Measurements from ENCODE around the gene ARF4. TPM values are rescaled to one million over a fixed set of nuclear protein-coding genes. Genes with fewer than 3 reads are reported as not detected.
"Not testable (repeated sequence)": the region's sequence is repeated elsewhere in the genome, so short reads cannot be mapped to it uniquely, and the experiment has no call there.

Gene ARF4
- total RNA-seq, 1 donor from 2014 or later: 165 TPM

GRCh38 chr3:57624801-57625200, 27.7 kb upstream of the ARF4 start:
- no peak for DNase-seq (ENCODE audit: low spot score in 2 of 2, unreplicated experiment in 2 of 2)
- H3K27me3 Mint-ChIP-seq (ENCODE audit: low read depth): no peaks in the 10 kb centered on the region

DNA sequence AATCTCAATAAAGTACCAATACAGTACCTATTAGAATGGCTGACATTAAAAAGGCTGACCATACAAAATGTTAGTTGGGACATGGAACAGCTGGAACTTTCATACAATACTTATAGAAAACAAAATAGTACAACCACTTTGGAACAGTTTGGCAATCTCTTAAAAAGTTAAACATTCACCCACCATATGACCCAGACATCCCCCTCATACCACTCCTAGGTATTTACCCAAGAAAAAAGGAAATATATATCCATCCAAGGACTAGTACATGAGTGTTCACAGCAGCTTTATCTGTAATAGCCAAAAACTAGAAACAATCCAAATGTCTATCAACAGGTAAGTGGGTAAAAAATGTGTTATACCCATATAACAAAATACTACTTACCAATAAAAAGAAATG, 25.2 kb upstream of the ARF4 start:
- Mint-ChIP-seq H3K4me3 (no peak overlapping the region), H3K27ac (no peak overlapping the region), H3K27me3 (ENCODE audit: low read depth) (no peaks in the 10 kb centered on the region), H3K4me1 (no peaks in the 10 kb centered on the region), H3K9me3 (no peaks in the 10 kb centered on the region), H3K36me3 (peaks cover 32% of the 10 kb centered on the region)
- no peak for DNase-seq (ENCODE audit: low spot score in 2 of 2, unreplicated experiment in 2 of 2)
- TF ChIP-seq CTCF (IDR thresholded peaks at IDR 0.05; ENCODE audit: unreplicated experiment): no peak

More at GRCh38 chr3:57624801-57625200, 27.7 kb upstream of the ARF4 start:
- Mint-ChIP-seq H3K36me3 (peaks cover 37% of the 10 kb centered on the region), H3K27ac (no peak overlapping the region), H3K4me3 (no peak overlapping the region), H3K9me3 (no peaks in the 10 kb centered on the region), H3K4me1 (no peaks in the 10 kb centered on the region)
- TF ChIP-seq CTCF (IDR thresholded peaks at IDR 0.05; ENCODE audit: unreplicated experiment): no peak

DNA sequence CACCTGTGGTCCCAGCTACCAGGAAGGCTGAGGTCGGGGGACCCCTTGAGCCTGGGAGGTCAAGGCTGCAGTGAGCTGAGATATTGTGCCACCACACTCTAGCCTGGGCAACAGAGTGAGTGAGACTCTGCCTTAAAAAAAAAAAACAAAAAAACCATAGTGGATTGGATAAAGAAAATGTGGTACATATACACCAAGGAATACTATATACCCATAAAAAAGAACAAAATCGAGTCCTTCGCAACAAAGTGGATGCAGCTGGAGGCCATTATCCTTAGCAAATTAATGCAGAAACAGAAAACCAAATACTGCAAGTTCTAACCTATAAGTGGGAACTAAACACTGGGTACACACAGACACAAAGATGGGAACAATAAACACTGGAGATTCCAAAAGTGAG, 20.6 kb upstream of the ARF4 start:
- TF ChIP-seq CTCF (IDR thresholded peaks at IDR 0.05; ENCODE audit: unreplicated experiment): no peak
- H3K4me3 Mint-ChIP-seq: no peak overlapping the region
- H3K36me3 Mint-ChIP-seq: peaks cover 16% of the 10 kb centered on the region
- H3K4me1 Mint-ChIP-seq: no peaks in the 10 kb centered on the region
- DNase-seq (ENCODE audit: low spot score in 2 of 2, unreplicated experiment in 2 of 2): no peak
- H3K9me3 Mint-ChIP-seq: no peaks in the 10 kb centered on the region
- H3K27me3 Mint-ChIP-seq (ENCODE audit: low read depth): no peaks in the 10 kb centered on the region
- no peak overlapping the region for H3K27ac Mint-ChIP-seq

DNA sequence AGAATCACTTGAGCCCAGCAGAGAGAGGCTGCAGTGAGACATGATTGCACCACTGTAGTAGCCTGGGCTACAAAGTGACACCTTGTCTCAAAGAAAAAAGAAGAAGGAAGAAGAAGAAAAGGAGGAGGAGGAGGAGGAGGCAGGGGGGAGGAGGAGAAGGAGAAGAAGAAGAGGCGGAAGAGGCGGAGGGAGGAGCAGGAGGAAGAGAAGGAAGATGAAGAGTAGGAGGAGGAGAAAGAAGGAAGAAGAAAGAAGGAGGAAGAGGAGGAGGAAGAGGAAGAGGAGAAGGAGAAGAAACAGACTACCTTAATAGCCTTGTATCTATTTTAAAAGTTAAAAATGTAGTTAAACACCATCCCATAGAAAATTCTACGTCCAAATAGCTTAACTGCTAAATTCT, 19.1 kb upstream of the ARF4 start:
- no peaks in the 10 kb centered on the region for H3K27me3 Mint-ChIP-seq (ENCODE audit: low read depth)
- DNase-seq (ENCODE audit: low spot score in 2 of 2, unreplicated experiment in 2 of 2): no peak
- TF ChIP-seq CTCF (IDR thresholded peaks at IDR 0.05; ENCODE audit: unreplicated experiment): no peak
- no peak overlapping the region for H3K4me3 Mint-ChIP-seq
- H3K36me3 Mint-ChIP-seq: peaks cover 20% of the 10 kb centered on the region
- no peaks in the 10 kb centered on the region for H3K9me3 Mint-ChIP-seq
- H3K27ac Mint-ChIP-seq: no peak overlapping the region
- H3K4me1 Mint-ChIP-seq: no peaks in the 10 kb centered on the region

DNA sequence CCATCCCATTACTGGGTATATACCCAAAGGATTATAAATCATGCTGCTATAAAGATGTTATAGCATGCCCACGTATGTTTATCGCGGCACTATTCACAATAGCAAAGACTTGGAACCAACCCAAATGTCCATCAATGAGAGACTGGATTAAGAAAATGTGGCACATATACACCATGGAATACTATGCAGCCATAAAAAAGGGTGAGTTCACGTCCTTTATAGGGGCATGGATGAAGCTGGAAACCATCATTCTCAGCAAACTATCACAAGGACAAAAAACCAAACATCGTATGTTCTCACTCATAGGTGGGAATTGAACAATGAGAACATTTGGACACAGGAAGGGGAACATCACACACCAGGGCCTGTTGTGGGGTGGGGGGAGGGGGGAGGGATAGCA, 14.7 kb upstream of the ARF4 start:
- not testable (repeated sequence) for H3K4me1 Mint-ChIP-seq, H3K27ac Mint-ChIP-seq

DNA sequence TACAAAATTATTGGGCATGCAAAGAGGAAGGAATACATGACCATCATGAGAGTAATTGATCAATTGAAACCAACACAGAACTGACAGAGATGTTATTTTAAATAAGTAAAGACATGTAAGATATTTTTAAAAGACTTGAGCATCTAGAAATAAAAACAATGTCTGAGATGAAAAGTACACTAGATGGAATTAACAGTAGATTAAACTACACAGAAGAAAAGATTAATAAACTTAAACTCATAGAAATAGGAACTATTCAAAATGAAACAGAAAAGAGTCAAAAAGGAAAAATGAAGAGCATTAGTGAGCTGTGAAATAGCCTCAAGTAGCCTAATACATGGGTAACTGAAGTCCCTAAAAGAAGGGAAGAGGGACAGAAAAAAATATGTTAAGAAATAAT, 8.5 kb upstream of the ARF4 start:
- Mint-ChIP-seq H3K27me3 (ENCODE audit: low read depth) (no peaks in the 10 kb centered on the region), H3K4me1 (no peaks in the 10 kb centered on the region), H3K36me3 (peaks cover 50% of the 10 kb centered on the region), H3K27ac (no peak overlapping the region), H3K4me3 (no peak overlapping the region), H3K9me3 (peaks cover 37% of the 10 kb centered on the region)
- no peak for TF ChIP-seq CTCF (IDR thresholded peaks at IDR 0.05; ENCODE audit: unreplicated experiment)
- DNase-seq (ENCODE audit: low spot score in 2 of 2, unreplicated experiment in 2 of 2): no peak

More for the DNA sequence above, 14.7 kb upstream of the ARF4 start:
- H3K27me3 Mint-ChIP-seq (ENCODE audit: low read depth); H3K4me3 Mint-ChIP-seq; DNase-seq (ENCODE audit: low spot score in 2 of 2, unreplicated experiment in 2 of 2): not testable (repeated sequence)
- H3K36me3 Mint-ChIP-seq: peaks cover 43% of the 10 kb centered on the region
- H3K9me3 Mint-ChIP-seq: peaks cover 22% of the 10 kb centered on the region
